Measurements from ENCODE around the gene MID1.

GRCh38 chrX:10404436-10404835 is 215.9 kb downstream of the MID1 start:
- no peak for TF ChIP-seq CTCF (IDR thresholded peaks at IDR 0.05)
- TF ChIP-seq, protein P1, sequence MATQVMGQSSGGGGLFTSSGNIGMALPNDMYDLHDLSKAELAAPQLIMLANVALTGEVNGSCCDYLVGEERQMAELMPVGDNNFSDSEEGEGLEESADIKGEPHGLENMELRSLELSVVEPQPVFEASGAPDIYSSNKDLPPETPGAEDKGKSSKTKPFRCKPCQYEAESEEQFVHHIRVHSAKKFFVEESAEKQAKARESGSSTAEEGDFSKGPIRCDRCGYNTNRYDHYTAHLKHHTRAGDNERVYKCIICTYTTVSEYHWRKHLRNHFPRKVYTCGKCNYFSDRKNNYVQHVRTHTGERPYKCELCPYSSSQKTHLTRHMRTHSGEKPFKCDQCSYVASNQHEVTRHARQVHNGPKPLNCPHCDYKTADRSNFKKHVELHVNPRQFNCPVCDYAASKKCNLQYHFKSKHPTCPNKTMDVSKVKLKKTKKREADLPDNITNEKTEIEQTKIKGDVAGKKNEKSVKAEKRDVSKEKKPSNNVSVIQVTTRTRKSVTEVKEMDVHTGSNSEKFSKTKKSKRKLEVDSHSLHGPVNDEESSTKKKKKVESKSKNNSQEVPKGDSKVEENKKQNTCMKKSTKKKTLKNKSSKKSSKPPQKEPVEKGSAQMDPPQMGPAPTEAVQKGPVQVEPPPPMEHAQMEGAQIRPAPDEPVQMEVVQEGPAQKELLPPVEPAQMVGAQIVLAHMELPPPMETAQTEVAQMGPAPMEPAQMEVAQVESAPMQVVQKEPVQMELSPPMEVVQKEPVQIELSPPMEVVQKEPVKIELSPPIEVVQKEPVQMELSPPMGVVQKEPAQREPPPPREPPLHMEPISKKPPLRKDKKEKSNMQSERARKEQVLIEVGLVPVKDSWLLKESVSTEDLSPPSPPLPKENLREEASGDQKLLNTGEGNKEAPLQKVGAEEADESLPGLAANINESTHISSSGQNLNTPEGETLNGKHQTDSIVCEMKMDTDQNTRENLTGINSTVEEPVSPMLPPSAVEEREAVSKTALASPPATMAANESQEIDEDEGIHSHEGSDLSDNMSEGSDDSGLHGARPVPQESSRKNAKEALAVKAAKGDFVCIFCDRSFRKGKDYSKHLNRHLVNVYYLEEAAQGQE (IDR thresholded peaks at IDR 0.05; ENCODE audit: insufficient read depth in 1 of 2, low read depth in 2 of 2, low read length in 1 of 2), result no peak
- no peak for TF ChIP-seq POLR2AphosphoS5 (IDR thresholded peaks at IDR 0.05; ENCODE audit: low read depth, low read length)
- TF ChIP-seq TCF7L2 (IDR thresholded peaks at IDR 0.05; ENCODE audit: low read depth, low read length), result no peak
- TF ChIP-seq SIN3A (IDR thresholded peaks at IDR 0.05; ENCODE audit: borderline replicate concordance, insufficient read depth, low read depth, low read length), result no peak
